ENCODE measurements around the gene TRIM10.

The TRIM10 gene, protein sequence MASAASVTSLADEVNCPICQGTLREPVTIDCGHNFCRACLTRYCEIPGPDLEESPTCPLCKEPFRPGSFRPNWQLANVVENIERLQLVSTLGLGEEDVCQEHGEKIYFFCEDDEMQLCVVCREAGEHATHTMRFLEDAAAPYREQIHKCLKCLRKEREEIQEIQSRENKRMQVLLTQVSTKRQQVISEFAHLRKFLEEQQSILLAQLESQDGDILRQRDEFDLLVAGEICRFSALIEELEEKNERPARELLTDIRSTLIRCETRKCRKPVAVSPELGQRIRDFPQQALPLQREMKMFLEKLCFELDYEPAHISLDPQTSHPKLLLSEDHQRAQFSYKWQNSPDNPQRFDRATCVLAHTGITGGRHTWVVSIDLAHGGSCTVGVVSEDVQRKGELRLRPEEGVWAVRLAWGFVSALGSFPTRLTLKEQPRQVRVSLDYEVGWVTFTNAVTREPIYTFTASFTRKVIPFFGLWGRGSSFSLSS

GRCh38 chr6:30160785-30161531, at the start of gene TRIM10:
TSS of gene TRIM10 (minus strand) at chr6:30161211. CDS start at chr6:30160858, 353 bp downstream.
- no peak for DNase-seq

DNA sequence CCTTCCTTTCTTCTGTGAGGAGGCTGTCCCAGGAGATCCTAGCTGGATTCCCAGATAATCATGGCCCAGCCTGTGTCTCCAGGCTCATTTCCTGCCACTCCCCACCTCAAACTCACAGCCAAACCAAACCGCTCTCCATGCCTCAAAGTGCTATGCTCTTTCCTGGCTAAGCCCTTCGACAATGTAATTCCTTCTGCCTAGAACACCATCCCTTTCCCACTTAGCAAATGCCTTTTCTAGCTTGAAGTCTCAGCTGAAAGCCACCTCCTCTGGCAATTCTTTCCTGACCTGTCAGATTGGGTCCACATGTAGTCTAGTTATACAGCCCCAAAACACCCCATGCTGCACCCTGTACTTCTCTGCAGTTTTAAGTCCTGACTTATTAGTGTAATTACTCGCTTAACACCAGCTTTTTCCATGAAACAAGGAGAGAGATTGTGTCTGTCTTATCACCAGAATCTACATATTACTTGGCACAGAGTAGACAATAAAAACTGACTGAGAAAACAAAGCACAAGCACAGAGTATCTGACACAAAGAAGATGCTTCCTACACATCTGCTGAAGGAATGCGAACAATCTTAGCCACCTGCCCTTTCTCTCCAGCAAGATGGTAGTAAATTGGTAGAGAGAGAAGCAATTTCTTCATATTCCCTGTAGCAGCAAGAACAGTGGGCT, 46.7 kb upstream of the TRIM10 start:
- no peak for DNase-seq

DNA sequence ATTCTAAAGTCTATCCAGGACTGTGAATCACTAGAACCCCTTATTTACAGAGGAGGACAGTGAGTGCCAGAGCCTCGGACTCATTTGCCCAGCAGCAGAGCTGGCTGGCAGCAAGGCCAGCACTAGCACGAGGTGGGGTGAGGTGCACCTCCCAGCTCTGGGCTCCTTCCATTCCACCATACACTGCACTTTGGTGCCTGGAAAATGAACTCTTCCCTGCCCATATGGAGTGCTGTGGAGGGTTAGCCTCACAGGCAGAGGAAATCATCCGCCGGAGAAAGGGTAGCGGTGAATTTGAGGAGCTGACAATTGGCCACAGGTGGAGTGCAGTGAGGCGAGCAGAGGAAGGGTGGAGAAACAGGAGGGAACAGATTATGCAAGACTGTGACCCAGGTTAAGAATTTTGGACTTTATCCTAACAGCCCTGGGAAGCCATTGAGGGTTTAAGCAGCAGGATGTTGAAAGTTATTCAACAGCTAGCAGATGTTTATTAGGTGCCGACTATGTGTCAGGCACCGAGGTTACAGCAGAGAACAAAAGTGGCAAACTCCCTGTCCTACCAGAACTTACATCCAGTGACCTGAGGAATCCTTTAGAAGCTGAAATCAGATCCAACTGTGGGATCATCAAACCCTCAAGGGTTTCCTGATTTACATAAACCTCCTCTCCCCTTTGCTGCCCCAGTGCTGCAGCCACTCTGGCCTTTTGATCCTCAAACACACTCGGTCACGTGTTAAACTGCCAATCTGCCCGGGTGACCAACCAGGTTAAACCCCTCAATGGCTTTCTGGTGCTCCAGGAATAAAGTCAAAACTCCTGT, 46.0 kb upstream of the TRIM10 start:
- no peak for DNase-seq

GRCh38 chr6:30206152-30206551, 45.1 kb upstream of the TRIM10 start:
- DNase-seq = no peak

DNA sequence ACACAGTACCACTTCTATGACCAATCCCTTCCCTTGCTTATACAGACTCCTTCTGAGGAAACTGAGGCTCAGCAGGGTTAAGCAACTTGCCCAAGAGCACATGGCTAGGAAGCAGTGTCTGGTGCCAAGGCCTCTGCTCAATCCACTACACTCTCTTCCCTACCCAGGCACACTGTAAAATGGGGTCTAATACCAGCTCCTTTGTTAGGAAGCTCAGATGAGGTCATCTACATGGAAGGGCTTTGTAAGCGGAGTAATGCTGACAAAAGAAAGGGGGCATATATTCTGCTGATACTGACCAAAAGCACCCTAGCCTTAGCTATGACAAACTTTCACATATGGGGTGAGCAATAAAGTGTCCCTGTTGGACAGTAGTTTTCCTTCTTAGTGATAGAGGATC, 43.1 kb upstream of the TRIM10 start:
- DNase-seq = no peak

- no peak for DNase-seq
These were observed 41.4 kb upstream of the TRIM10 start for GRCh38 chr6:30202366-30202765.

DNA sequence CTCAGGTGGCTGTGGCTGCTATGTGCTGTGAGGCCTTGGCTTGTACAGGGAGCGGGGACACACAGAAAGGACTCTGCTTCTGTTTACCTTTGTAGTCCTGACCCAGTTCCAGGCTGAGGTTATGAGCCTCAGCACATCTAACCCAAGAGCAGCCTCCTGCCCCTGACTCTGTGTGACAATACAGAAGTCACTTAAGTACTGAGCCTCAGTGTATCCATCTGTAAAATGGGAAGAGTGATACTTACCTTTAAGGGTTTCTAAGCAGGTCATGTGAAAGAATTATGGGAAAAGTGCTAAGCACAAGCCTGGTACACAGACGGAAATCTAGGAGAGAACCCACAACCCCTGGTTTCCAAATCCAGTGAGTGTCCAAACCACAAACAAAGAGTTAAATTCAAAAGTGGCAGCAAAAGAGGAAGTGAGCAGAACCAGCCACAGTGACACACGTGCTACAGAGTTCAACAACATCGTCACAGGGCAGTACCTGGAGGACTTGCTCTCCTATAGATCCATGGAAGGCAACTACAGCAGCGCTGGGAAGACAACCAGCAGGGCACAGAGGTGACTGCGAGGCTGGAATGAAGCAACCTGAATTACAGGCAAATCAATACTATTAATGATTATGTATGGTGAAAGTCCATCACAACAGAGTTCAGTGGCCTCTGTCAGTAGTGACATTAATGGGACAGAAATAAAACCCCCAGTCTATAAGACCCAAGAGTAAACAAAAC, 39.7 kb upstream of the TRIM10 start:
- DNase-seq = no peak

DNA sequence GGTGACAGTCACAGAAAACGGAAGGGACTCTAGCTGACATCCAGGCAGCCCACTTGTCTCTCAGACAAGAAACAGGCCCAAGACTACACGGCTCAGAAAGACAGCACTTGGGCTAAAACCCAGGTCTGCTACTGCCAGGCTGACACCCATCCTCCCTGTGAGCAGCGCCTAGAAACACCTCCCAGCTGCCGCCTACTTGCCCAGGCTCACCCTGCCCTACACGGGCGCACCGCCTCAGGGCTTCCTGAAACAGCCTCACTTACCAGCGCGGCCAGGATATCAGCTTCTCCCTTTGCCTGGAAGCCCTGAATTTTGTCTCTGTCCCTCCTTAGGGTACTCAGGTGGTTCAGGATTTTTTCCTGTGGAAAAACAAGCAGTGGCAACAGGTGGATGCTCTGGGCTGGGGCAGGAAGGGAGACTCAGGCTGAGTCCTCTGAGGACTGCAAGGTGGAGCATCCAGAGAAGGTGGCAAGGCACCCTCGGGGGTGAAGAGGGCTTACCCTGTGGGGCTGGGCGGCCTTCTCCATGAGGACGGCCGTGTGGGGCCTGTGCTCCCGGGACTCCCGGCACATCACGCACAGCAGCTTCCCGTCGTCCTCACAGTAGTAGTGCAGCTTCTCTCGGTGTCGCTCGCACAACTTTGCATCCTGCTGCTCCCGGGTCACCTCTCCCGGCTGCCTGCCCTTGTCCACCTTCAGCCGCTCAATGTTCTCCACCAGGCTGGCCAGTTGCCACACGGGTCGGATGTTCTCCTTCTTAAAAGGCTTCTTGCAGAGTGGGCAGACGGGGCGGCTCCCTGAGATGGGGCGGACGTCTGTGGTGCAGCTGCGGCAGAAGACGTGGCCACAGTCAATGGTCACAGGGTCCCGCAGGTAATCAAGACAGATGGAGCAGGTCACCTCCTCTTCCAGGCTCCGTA, 37.4 kb upstream of the TRIM10 start:
- no peak for DNase-seq

DNA sequence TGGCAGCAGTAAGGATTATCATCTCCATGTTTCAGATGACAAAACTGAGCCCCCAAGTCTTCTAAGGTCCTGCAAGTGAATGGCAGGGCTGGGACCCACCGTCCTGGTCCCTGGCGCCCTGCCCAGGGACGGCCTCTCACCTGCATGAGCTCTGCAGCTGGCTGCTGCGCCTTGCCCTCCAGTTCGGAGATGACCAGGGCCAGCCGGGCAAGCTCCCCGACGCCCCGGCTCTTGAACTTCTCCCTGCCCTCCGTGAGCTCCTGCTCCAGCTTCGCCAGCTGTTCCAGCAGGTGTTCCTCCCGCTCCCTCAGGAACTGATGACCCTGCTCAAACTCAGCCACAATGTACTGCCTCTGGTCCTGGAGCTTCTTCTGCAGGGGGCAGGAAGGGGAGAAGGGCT, 35.4 kb upstream of the TRIM10 start:
- DNase-seq = no peak

- DNase-seq = no peak
These were observed 34.9 kb upstream of the TRIM10 start for GRCh38 chr6:30195951-30196350.

GRCh38 chr6:30194797-30195690, 34.0 kb upstream of the TRIM10 start:
- DNase-seq = no peak

DNA sequence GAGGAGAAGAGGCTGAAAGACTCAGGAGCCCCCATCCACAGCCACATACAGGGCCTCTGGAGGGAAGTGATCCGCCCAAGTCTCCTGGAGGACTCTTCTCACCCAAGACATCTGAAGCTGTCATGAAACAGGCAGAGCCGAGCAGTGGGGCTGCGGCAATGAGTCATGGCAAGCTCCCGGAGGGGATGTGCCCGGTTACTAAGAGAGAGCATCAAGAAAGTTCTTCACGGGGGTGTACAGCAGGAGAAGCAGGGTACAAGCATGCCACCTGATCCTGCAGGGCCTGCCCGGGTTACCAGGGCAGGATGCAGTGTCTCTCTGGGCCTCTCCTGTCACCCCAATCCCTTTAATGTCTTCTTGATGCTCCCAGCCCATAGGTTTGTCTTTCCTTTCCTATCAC, 31.1 kb upstream of the TRIM10 start:
- DNase-seq = no peak

DNA sequence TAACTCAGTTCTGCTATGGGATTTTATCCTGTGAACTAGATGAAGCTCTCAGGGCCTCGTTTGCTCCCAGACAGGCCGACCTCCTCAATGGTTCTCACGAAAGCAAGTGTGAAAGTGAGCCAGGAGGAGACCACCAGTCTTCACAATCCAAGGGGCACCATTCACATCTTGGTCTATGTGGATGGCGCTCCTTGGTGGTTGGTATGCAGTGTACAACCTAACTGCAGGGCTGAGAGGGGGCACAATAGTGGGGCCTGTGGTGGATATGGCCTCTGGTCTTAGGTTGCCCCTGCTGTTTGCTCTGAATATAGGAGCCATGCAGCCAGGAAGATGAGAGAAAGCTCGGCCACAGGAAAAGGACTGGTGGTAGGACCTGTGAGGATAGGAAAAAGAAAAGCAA, 27.5 kb upstream of the TRIM10 start:
- DNase-seq = no peak

- DNase-seq = no peak
These were observed 25.0 kb upstream of the TRIM10 start for GRCh38 chr6:30185846-30186484.

- no peak for DNase-seq
These were observed 23.5 kb upstream of the TRIM10 start for GRCh38 chr6:30184417-30185031.

DNA sequence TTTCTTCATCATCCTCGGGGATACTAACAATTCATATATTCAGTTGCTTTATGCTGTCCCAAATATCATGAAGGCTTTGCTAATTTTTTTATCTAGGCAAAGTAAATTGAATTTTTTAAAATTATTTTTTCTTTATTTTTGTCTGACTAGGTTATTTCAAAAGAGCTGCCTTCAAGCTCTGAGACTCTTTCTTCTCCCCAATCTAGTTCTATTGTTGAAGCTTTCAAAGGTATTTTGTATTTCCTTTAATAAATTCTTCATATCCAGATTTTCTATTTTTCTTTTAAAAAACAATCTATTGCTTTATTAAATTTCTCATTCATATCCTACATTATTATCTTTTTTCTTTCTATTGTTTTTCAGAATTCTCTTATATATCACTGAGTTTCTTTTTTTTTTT, 19.1 kb upstream of the TRIM10 start:
- DNase-seq = no peak

- no peak for DNase-seq
These were observed 17.8 kb upstream of the TRIM10 start for GRCh38 chr6:30178837-30179236.

GRCh38 chr6:30175765-30176164, 14.8 kb upstream of the TRIM10 start:
- no peak for DNase-seq

DNA sequence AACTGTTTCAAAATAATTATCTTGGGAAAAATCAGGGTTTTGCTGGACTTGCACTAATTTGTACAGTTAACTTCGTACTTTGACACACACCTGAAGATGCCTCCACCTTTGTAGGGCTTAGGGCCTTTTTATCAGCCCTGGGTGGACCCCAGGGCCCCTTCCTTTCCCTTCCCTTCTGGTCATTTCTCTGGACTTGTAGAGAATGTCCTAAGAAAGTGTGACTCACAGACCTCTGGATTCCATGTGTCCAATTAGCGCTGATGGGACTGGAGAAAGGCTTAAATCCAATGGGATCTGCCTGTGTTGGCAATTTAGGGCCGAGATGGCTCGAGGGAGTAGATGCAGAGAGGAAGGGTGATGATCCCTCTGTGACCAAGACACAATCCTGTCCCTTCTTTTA, 11.7 kb upstream of the TRIM10 start:
- no peak for DNase-seq

Measured in stimulated activated CD4-positive, alpha-beta T cell treated with anti-CD3 and anti-CD28 coated beads, Interleukin-12 subunit alpha, Interleukin-12 subunit beta, amount 100 ng/mL, for 4 hours (primary cell).